H1 (cell line): Measurements from ENCODE around the gene ADSS1. TPM values are rescaled to one million over a fixed set of nuclear protein-coding genes. Genes with fewer than 3 reads are reported as not detected.

ENCODE experiments used
- CTCF ChIA-PET: fragments of 300-600 bp; sonication (Branson Sonifier 250); formaldehyde crosslinking; loops from one replicate; lab custom pipeline; 2021; ENCODE audit not compliant: partially characterized antibody; lab: Charles Lee
- POLR2A ChIA-PET: fragments of 300-600 bp; sonication (Branson Sonifier 250); formaldehyde crosslinking; loops from one replicate; lab custom pipeline; 2021; ENCODE audit warnings: inconsistent platforms; ENCODE audit not compliant: partially characterized antibody; lab: Charles Lee
- DNase-seq, 2 experiments: peaks; one replicate each; pipeline versions ENCODE4 v3.0.0 to v3.0.0-alpha.2; 2010 to 2022; ENCODE audit warnings: low spot score in 2 of 2, low read depth in 1 of 2, mixed read lengths in 1 of 2
- FAIRE-seq: peaks from 2 replicates; lab custom pipeline; 2011; peaks lifted over from hg19 to GRCh38; lab: Jason Lieb, UNC
- H2AFZ ChIP-seq: 2 replicates; pipeline ENCODE4 v1.8.1; 2012; ENCODE audit warnings: low read length, inconsistent platforms
- H2AK5ac ChIP-seq: 2 replicates; pipeline ENCODE4 v1.6.1; 2013; ENCODE audit warnings: low read depth, low read length
- H2BK120ac ChIP-seq: replicated peaks from 2 replicates; pipeline ENCODE3; 2013; ENCODE audit warnings: low read depth, low read length, inconsistent platforms
- H2BK12ac ChIP-seq: 2 replicates; pipeline ENCODE4 v1.6.1; 2013; ENCODE audit warnings: low read depth, low read length
- H2BK15ac ChIP-seq: 2 replicates; pipeline ENCODE4 v1.6.1; 2013; ENCODE audit warnings: low read length
- H2BK20ac ChIP-seq: 2 replicates; pipeline ENCODE4 v1.6.1; 2013; ENCODE audit warnings: low read length
- H2BK5ac ChIP-seq: 2 replicates; pipeline ENCODE4 v1.6.1; 2013; ENCODE audit warnings: low read depth, low read length
- H3K14ac ChIP-seq: 2 replicates; pipeline ENCODE4 v1.6.1; 2013; ENCODE audit warnings: inconsistent platforms; ENCODE audit not compliant: insufficient read length
- H3K18ac ChIP-seq: 2 replicates; pipeline ENCODE4 v1.6.1; 2013; ENCODE audit warnings: low read length; ENCODE audit errors: extremely low read depth
- H3K23ac ChIP-seq: 2 replicates; pipeline ENCODE4 v1.6.1; 2013; ENCODE audit warnings: inconsistent platforms; ENCODE audit not compliant: insufficient read length
- H3K23me2 ChIP-seq: 2 replicates; pipeline ENCODE4 v1.6.1; 2013; ENCODE audit warnings: low read depth, low read length
- H3K27ac ChIP-seq: 2 replicates; pipeline ENCODE4 v1.6.1; 2011; ENCODE audit warnings: low read depth, low read length, inconsistent platforms
- H3K27me3 ChIP-seq, 4 experiments: replicated peaks in 1 of 4; 1 replicate in 1 of 4; 2 replicates in 3 of 4; pipeline versions ENCODE4 v1.6.1 to v1.8.1; 2011 to 2013; ENCODE audit warnings: low read length in 3 of 4, mild to moderate bottlenecking in 3 of 4, inconsistent platforms in 2 of 4, mixed read lengths in 2 of 4, moderate library complexity in 1 of 4; ENCODE audit not compliant: control insufficient read depth in 3 of 4, insufficient read depth in 3 of 4; ENCODE audit errors: extremely low read depth in 1 of 4
- H3K36me3 ChIP-seq, 4 experiments: 2 replicates each; pipeline versions ENCODE4 v1.6.1 to v1.8.1; 2011 to 2013; ENCODE audit warnings: mild to moderate bottlenecking in 4 of 4, low read length in 3 of 4, moderate library complexity in 2 of 4, control low read depth in 1 of 4, inconsistent platforms in 1 of 4; ENCODE audit not compliant: insufficient read depth in 4 of 4, control insufficient read depth in 2 of 4
- H3K4ac ChIP-seq: replicated peaks from 2 replicates; pipeline ENCODE3; 2013; ENCODE audit warnings: low read length, low read depth, mixed read lengths, inconsistent platforms; ENCODE audit not compliant: insufficient read length
- H3K4me1 ChIP-seq, 4 experiments: replicated peaks in 1 of 4; 1 replicate in 1 of 4; 2 replicates in 3 of 4; pipeline versions ENCODE4 v1.6.1 to v1.8.1; 2011 to 2013; ENCODE audit warnings: low read length in 3 of 4, inconsistent platforms in 2 of 4, mixed read lengths in 1 of 4; ENCODE audit not compliant: insufficient read depth in 4 of 4, control insufficient read depth in 3 of 4
- H3K4me2 ChIP-seq, 2 experiments: 2 replicates each; pipeline versions ENCODE4 v1.6.1 to v1.8.1; 2011 to 2013; ENCODE audit warnings: low read depth in 2 of 2, low read length in 2 of 2, control low read depth in 1 of 2, inconsistent platforms in 1 of 2, mild to moderate bottlenecking in 1 of 2; ENCODE audit not compliant: insufficient read depth in 1 of 2
- H3K4me3 ChIP-seq, 4 experiments: fragments of 200-600, 300-600 bp in 1 of 4; sonication (generic), shearing (Covaris generic), sonication (Bioruptor Twin) in 1 of 4; 2 replicates each; pipeline versions ENCODE4 v1.5.1 to v1.8.1; 2011 to 2016; ENCODE audit warnings: low read length in 4 of 4, low read depth in 3 of 4, control low read depth in 2 of 4, inconsistent platforms in 2 of 4, mild to moderate bottlenecking in 2 of 4, mixed read lengths in 1 of 4, moderate library complexity in 1 of 4; ENCODE audit not compliant: insufficient read depth in 2 of 4; ENCODE audit errors: extremely low read depth in 1 of 4
- H3K56ac ChIP-seq: replicated peaks from 2 replicates; pipeline ENCODE3; 2013; ENCODE audit warnings: low read depth, mild to moderate bottlenecking, mixed read lengths, low read length, inconsistent platforms; ENCODE audit not compliant: insufficient read length
- H3K79me1 ChIP-seq: 2 replicates; pipeline ENCODE4 v1.6.1; 2013; ENCODE audit warnings: low read depth, low read length, control low read depth
- H3K79me2 ChIP-seq, 2 experiments: 2 replicates each; pipeline versions ENCODE4 v1.6.1 to v1.8.1; 2012 to 2013; ENCODE audit warnings: low read length in 2 of 2, mild to moderate bottlenecking in 2 of 2, inconsistent platforms in 1 of 2; ENCODE audit not compliant: insufficient read depth in 2 of 2, control insufficient read depth in 1 of 2
- H3K9ac ChIP-seq, 4 experiments: replicated peaks in 1 of 4; 1 replicate in 1 of 4; 2 replicates in 3 of 4; pipeline versions ENCODE4 v1.6.1 to v1.8.1; 2011 to 2013; ENCODE audit warnings: low read depth in 3 of 4, low read length in 3 of 4, control low read depth in 2 of 4, mild to moderate bottlenecking in 2 of 4, moderate library complexity in 2 of 4, inconsistent platforms in 1 of 4; ENCODE audit errors: extremely low read depth in 1 of 4
- H3K9me3 ChIP-seq, 2 experiments: 2 replicates each; pipeline versions ENCODE4 v1.6.1 to v1.8.1; 2012 to 2013; ENCODE audit warnings: mild to moderate bottlenecking in 2 of 2, moderate library complexity in 2 of 2, control low read depth in 1 of 2, inconsistent platforms in 1 of 2, low read depth in 1 of 2, low read length in 1 of 2, mixed read lengths in 1 of 2; ENCODE audit not compliant: insufficient read depth in 2 of 2
- H4K20me1 ChIP-seq, 2 experiments: replicated peaks in 1 of 2; 2 replicates each; pipeline versions ENCODE3 to v1.8.1; 2011 to 2013; ENCODE audit warnings: inconsistent platforms in 2 of 2, low read length in 2 of 2, mild to moderate bottlenecking in 1 of 2; ENCODE audit not compliant: insufficient read depth in 2 of 2, control insufficient read depth in 1 of 2
- H4K5ac ChIP-seq: 2 replicates; pipeline ENCODE4 v1.6.1; 2013; ENCODE audit warnings: low read length, low read depth, mixed read lengths, inconsistent platforms; ENCODE audit not compliant: insufficient read length
- H4K8ac ChIP-seq: 2 replicates; pipeline ENCODE4 v1.8.0; 2013; ENCODE audit warnings: mild to moderate bottlenecking, moderate library complexity, low read length, inconsistent platforms; ENCODE audit not compliant: insufficient read depth; ENCODE audit errors: extremely low read depth
- H4K91ac ChIP-seq: replicated peaks from 2 replicates; pipeline ENCODE3; 2013; ENCODE audit warnings: low read length, mixed read lengths, inconsistent platforms; ENCODE audit not compliant: insufficient read length
- CTCF ChIP-seq, 3 experiments: IDR thresholded peaks; 1 replicate in 2 of 3; 2 replicates in 1 of 3; pipeline versions ENCODE4 v1.5.1 to v1.6.1; 2011; ENCODE audit warnings: low read length in 3 of 3, mild to moderate bottlenecking in 3 of 3, inconsistent platforms in 2 of 3, low read depth in 1 of 3, moderate library complexity in 1 of 3; ENCODE audit not compliant: insufficient read depth in 1 of 3; ENCODE audit errors: control extremely low read depth in 1 of 3
- KDM1A ChIP-seq: fragments of 200-600, 300-600 bp; sonication (generic); IDR thresholded peaks from 2 replicates; pipeline ENCODE4 v1.7.1; 2016; ENCODE audit warnings: mild to moderate bottlenecking, low read length, borderline replicate concordance
- RAD21 ChIP-seq, 2 experiments: IDR thresholded peaks in 1 of 2; conservative IDR thresholded peaks in 1 of 2; 2 replicates each; pipeline ENCODE4 v1.6.1; 2011; ENCODE audit warnings: low read depth in 2 of 2, low read length in 2 of 2, improper control_type of control experiment in 1 of 2, inconsistent platforms in 1 of 2, mild to moderate bottlenecking in 1 of 2, moderate library complexity in 1 of 2
- WGBS, 2 experiments: shearing (Covaris generic) in 1 of 2; methylation state at CpG; one replicate each; pipeline versions ENCODE4 v1.1.6 to v1.1.7; 2013 to 2015; ENCODE audit warnings: low lambda C conversion rate in 2 of 2, mixed read lengths in 2 of 2, inconsistent platforms in 1 of 2, low coverage in 1 of 2, missing lambda C conversion rate in 1 of 2; ENCODE audit not compliant: insufficient replicate concordance in 2 of 2, insufficient coverage in 1 of 2, insufficient read length in 1 of 2; ENCODE audit errors: extremely low coverage in 1 of 2, missing lambda C conversion rate in 1 of 2; 5-methylcytosine and 5-hydroxymethylcytosine counted together
- polyA plus RNA-seq, 7 experiments: library from polyadenylated mRNA; depleted of rRNA in 3 of 7; stranded (reverse) in 5 of 7; unstranded in 2 of 7; fragments of >200 nt in 5 of 7; fragments of 200-250 nt in 2 of 7; gene quantifications; 1 replicate in 5 of 7; 2 replicates in 1 of 7; 4 replicates in 1 of 7; pipeline versions ENCODE4 v1.2.1 to v1.2.3, GENCODE V29; 2011 to 2013; ENCODE audit warnings: missing spikeins in 2 of 7, mixed read lengths in 2 of 7
- total RNA-seq: library from RNA; stranded (reverse); fragmentation: NEBNext Ultra II Directional; extraction: Animal tissue kit (Norgen Biotek cat#: 25700); gene quantifications from 2 replicates; pipeline ENCODE4 v1.2.1, GENCODE V29; 2021

ADSS1 gene
- total and polyA plus RNA-seq, 2 of the 8 experiments (the other 6 are each of a cell fraction or from before 2014, with no cell fraction given) = 7.1 to 7.9 TPM

- WGBS, 2 experiments = 87% methylated on average over 3 of the region's 4 CpGs; no CpG with 5 or more reads in 1 of the 2 experiments
- H4K8ac ChIP-seq = no peak overlapping the region
- no peak overlapping the region for H4K91ac ChIP-seq
- FAIRE-seq = no peak
- no peak overlapping the region for H2AK5ac ChIP-seq
- TF ChIP-seq KDM1A = no peak
- TF ChIP-seq RAD21 (IDR thresholded peaks at IDR 0.05 in 1 of 2, conservative IDR thresholded peaks at IDR 0.05 in 1 of 2; ENCODE audit: low read depth in 2 of 2, low read length in 2 of 2) = peak; percentile 33 to 57; a peak in 3 of 4 replicates
- peak in 2 of 3 experiments; percentile 32 to 37; a peak in 2 of 4 replicates for TF ChIP-seq CTCF (IDR thresholded peaks at IDR 0.05; ENCODE audit: control extremely low read depth in 1 of 3, insufficient read depth in 1 of 3, low read depth in 1 of 3, low read length in 3 of 3)
- no peaks in the 10 kb centered on the region; a peak in 2 of 7 replicates for H3K27me3 ChIP-seq
- H4K5ac ChIP-seq = no peak overlapping the region
- 0 out of 2 replicates have a peak overlapping the region, but pooled peaks have one; percentile 37 for H2BK15ac ChIP-seq
- H3K14ac ChIP-seq = no peak overlapping the region
- no peak overlapping the region for H3K4me3 ChIP-seq
- no peak overlapping the region for H2BK5ac ChIP-seq
- peaks cover 19% of the 10 kb centered on the region; the same call in 1 of the 2 replicates for H3K23me2 ChIP-seq
- POLR2A ChIA-PET = interaction anchor here (1.2 to 9.8 kb wide), 3 partner anchors 9 to 19 kb away, joined by 3 to 94 read pairs (median 71); no protein-coding TSS in a partner anchor
- H3K79me1 ChIP-seq = peaks cover 3% of the 10 kb centered on the region
- no peak overlapping the region for H3K18ac ChIP-seq
- peaks cover 0 to 6% of the 10 kb centered on the region in 2 experiments; a peak in 2 of 4 replicates for H3K79me2 ChIP-seq
- H3K9me3 ChIP-seq = no peaks in the 10 kb centered on the region
- peaks cover 0 to 5% of the 10 kb centered on the region in 2 experiments for H4K20me1 ChIP-seq
- H3K56ac ChIP-seq = no peak overlapping the region
- no peak overlapping the region; the same call in 1 of the 2 replicates for H2BK20ac ChIP-seq
- H3K36me3 ChIP-seq = no peaks in the 10 kb centered on the region
- H3K4ac ChIP-seq = no peak overlapping the region
- DNase-seq = peak in 1 of 2 experiments; percentile 38
- H3K4me2 ChIP-seq = no peak overlapping the region
- no peak overlapping the region for H2AFZ ChIP-seq
- H3K4me1 ChIP-seq = peaks cover 11 to 53% (median 46%) of the 10 kb centered on the region in 4 experiments
- no peak overlapping the region for H3K9ac ChIP-seq
- no peak overlapping the region for H3K27ac ChIP-seq
- H2BK120ac ChIP-seq = no peak overlapping the region
- H2BK12ac ChIP-seq = 0 out of 2 replicates have a peak overlapping the region, but pooled peaks have one; percentile 17
- H3K23ac ChIP-seq = no peak overlapping the region
- CTCF ChIA-PET = interaction anchor here (1.1 to 1.8 kb wide), 4 partner anchors 19 to 41 kb away, joined by 3 to 8 read pairs (median 4); no protein-coding TSS in a partner anchor
Observed at GRCh38 chr14:104685216-104685997, 38.6 kb upstream of the ADSS1 start.
